ENCODE data around the gene ITGB4. TPM values are rescaled to one million over a fixed set of nuclear protein-coding genes. Genes with fewer than 3 reads are reported as not detected.
A peak's percentile ranks its signal among the peaks of the same experiment; 100 is the strongest.

Gene ITGB4
- total and polyA plus RNA-seq, 12 donors: 4.6 to 17.0 (median 9.0) TPM

DNA sequence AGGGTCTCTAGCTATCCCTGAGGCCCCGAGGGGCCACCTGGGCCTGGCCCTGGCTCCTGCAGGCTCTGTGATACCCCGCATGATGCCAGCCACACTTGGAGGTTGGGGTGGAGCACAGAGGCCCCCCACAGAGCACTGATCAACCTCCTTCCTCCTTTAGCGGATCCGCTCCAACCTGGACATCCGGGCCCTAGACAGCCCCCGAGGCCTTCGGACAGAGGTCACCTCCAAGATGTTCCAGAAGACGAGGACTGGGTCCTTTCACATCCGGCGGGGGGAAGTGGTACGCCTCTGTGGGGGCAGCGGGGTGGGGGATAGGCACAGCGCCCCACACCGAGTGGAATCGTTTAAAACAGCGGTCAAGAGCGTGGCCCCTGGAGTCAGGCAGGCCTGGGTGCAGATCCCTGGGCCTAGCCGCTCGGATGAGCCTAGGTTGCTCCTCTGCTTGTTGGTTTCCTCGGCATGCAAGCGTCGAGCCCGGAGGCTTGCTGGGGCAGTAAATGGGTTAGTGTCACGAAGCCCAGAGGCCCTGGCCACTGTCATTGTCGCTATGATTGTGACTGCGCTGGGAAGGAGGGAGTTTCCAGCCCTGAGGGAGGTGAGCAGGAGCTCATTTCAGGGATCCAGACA lies 9.9 kb downstream of the ITGB4 start:
- H3K27ac ChIP-seq: no peak overlapping the region
- H3K4me1 ChIP-seq: peaks cover 0 to 5% (median 0%) of the 10 kb centered on the region in 9 donors
- no peak for DNase-seq
- intact Hi-C loops (cut with DNase I): loop anchor here in 1 of 10 donors (5.0 kb wide), 1 partner anchor 39 kb away; no protein-coding TSS in a partner anchor
- H3K9me3 ChIP-seq: no peaks in the 10 kb centered on the region
- no peaks in the 10 kb centered on the region for H3K27me3 ChIP-seq
- no peak overlapping the region for H3K4me3 ChIP-seq
- TF ChIP-seq CTCF (IDR thresholded peaks at IDR 0.05): no peak
- H3K36me3 ChIP-seq: peaks cover 0 to 33% (median 0%) of the 10 kb centered on the region in 9 donors
- peak in 1 of 8 donors; percentile 21 for ATAC-seq
- 90 to 91% methylated on average over 26 of the region's 26 CpGs for whole genome bisulfite sequencing, 2 donors

GRCh38 chr17:75731716-75732498 lies 10.6 kb downstream of the ITGB4 start:
- no peaks in the 10 kb centered on the region for H3K27me3 ChIP-seq
- ATAC-seq: no peak
- no peak overlapping the region for H3K27ac ChIP-seq
- no peak overlapping the region for H3K4me3 ChIP-seq
- WGBS, 2 donors: 93 to 94% methylated on average over 31 of the region's 31 CpGs
- intact Hi-C loops (cut with DNase I): loop anchor here in 1 of 10 donors (5.0 kb wide), 1 partner anchor 40 kb away; no protein-coding TSS in a partner anchor
- TF ChIP-seq CTCF (IDR thresholded peaks at IDR 0.05): no peak
- no peak for DNase-seq
- H3K4me1 ChIP-seq: peaks cover 0 to 5% (median 0%) of the 10 kb centered on the region in 9 donors
- no peaks in the 10 kb centered on the region for H3K9me3 ChIP-seq
- peaks cover 0 to 35% (median 0%) of the 10 kb centered on the region in 9 donors for H3K36me3 ChIP-seq

DNA sequence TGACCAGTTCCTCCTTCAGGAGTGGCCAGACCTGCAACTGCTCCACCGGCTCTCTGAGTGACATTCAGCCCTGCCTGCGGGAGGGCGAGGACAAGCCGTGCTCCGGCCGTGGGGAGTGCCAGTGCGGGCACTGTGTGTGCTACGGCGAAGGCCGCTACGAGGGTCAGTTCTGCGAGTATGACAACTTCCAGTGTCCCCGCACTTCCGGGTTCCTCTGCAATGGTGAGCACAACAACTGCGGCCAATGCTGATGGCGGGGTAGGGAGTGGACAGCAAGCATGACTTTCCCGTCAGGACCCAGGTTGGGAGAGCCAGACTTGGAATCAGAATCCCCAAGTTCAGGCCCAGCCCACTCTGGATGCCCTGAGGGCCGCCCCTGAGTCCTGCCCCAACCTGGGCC lies 12.2 kb downstream of the ITGB4 start:
- H3K36me3 ChIP-seq: peaks cover 0 to 33% (median 0%) of the 10 kb centered on the region in 9 donors
- ATAC-seq (no peak), DNase-seq (no peak)
- WGBS, 2 donors: 93% methylated on average over 18 of the region's 18 CpGs
- no peak for TF ChIP-seq CTCF (IDR thresholded peaks at IDR 0.05)
- H3K27ac ChIP-seq: no peak overlapping the region
- no peaks in the 10 kb centered on the region for H3K27me3 ChIP-seq
- no peak overlapping the region for H3K4me3 ChIP-seq
- intact Hi-C loops (cut with DNase I): loop anchor here in 1 of 10 donors (5.0 kb wide), 1 partner anchor 41 kb away; no protein-coding TSS in a partner anchor
- H3K4me1 ChIP-seq: peaks cover 0 to 15% (median 0%) of the 10 kb centered on the region in 9 donors
- no peaks in the 10 kb centered on the region for H3K9me3 ChIP-seq

- TF ChIP-seq CTCF (IDR thresholded peaks at IDR 0.05): no peak
- intact Hi-C loops (cut with DNase I): loop anchor here in 1 of 10 donors (5.0 kb wide), 1 partner anchor 42 kb away; no protein-coding TSS in a partner anchor
- H3K9me3 ChIP-seq: no peaks in the 10 kb centered on the region
- no peak for DNase-seq
- H3K4me1 ChIP-seq: peaks cover 0 to 18% (median 0%) of the 10 kb centered on the region in 9 donors
- no peaks in the 10 kb centered on the region for H3K27me3 ChIP-seq
- ATAC-seq: no peak
- 79% methylated on average over 4 of the region's 4 CpGs for WGBS, 2 donors
- peaks cover 0 to 29% (median 0%) of the 10 kb centered on the region in 9 donors for H3K36me3 ChIP-seq
- H3K4me3 ChIP-seq: no peak overlapping the region
- H3K27ac ChIP-seq: no peak overlapping the region
These were observed 13.5 kb downstream of the ITGB4 start for GRCh38 chr17:75734674-75735294.
